ENCODE measurements around the gene ZNF483.

Gene ZNF483

GRCh38 chr9:111599092-111599954 lies 74.3 kb downstream of the ZNF483 start, which contains the start of gene PTGR1:
TSS of gene PTGR1 (minus strand) at chr9:111599647. CDS start at chr9:111597422, 2,225 bp downstream.
- Histone ChIP-seq H3K36me3 (ENCODE audit: control insufficient read depth, insufficient read depth, low read length) (no peaks in the 10 kb centered on the region), H3K9me3 (ENCODE audit: control insufficient read depth, low read length) (no peaks in the 10 kb centered on the region), H3K4me2 (ENCODE audit: low read length) (peak within 1 kb of the TSS; percentile 86), H3K4me1 (no peaks in the 10 kb centered on the region), H2AFZ (peak within 1 kb of the TSS; percentile 96), H3K27me3 (ENCODE audit: control insufficient read depth, insufficient read depth, low read length) (no peaks in the 10 kb centered on the region), H3K79me2 (no peaks in the 10 kb centered on the region), H3K9ac (no peak within 1 kb of the TSS), H3K4me3 (ENCODE audit: low read depth, low read length) (peak within 1 kb of the TSS; percentile 57), H3K27ac (peak within 1 kb of the TSS; percentile 78)
- TF ChIP-seq, protein P1, sequence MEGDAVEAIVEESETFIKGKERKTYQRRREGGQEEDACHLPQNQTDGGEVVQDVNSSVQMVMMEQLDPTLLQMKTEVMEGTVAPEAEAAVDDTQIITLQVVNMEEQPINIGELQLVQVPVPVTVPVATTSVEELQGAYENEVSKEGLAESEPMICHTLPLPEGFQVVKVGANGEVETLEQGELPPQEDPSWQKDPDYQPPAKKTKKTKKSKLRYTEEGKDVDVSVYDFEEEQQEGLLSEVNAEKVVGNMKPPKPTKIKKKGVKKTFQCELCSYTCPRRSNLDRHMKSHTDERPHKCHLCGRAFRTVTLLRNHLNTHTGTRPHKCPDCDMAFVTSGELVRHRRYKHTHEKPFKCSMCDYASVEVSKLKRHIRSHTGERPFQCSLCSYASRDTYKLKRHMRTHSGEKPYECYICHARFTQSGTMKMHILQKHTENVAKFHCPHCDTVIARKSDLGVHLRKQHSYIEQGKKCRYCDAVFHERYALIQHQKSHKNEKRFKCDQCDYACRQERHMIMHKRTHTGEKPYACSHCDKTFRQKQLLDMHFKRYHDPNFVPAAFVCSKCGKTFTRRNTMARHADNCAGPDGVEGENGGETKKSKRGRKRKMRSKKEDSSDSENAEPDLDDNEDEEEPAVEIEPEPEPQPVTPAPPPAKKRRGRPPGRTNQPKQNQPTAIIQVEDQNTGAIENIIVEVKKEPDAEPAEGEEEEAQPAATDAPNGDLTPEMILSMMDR (IDR thresholded peaks at IDR 0.05) = no peak

DNA sequence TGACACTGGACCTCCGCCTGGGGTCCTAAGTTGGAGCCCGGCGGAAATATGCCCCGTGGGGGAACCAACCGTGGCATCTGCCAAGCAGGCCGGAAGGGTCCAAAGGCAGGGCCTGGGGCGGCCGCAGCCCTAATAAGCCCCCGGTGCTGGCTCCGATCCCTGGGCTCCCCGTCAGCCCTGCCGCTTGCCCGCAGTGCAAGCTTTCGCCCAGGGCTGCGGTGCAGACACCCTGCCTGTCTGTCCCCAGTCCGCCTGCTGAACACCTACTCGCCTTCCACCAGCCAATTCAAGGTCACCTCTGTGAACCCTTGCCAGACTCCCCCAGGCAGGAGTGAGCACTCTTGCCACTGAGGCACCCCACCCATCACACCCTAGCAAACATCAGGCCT lies 75.0 kb downstream of the ZNF483 start:
- H3K79me2 ChIP-seq = no peaks in the 10 kb centered on the region
- H2AFZ ChIP-seq = peak overlapping the region; percentile 96
- no peaks in the 10 kb centered on the region for H3K9me3 ChIP-seq (ENCODE audit: control insufficient read depth, low read length)
- TF ChIP-seq, protein P1 (IDR thresholded peaks at IDR 0.05) = no peak
- H3K27me3 ChIP-seq (ENCODE audit: control insufficient read depth, insufficient read depth, low read length) = no peaks in the 10 kb centered on the region
- no peaks in the 10 kb centered on the region for H3K36me3 ChIP-seq (ENCODE audit: control insufficient read depth, insufficient read depth, low read length)
- peak overlapping the region; percentile 86 for H3K4me2 ChIP-seq (ENCODE audit: low read length)
- no peak overlapping the region for H3K27ac ChIP-seq
- no peaks in the 10 kb centered on the region for H3K4me1 ChIP-seq
- H3K9ac ChIP-seq = no peak overlapping the region
- peak overlapping the region; percentile 57 for H3K4me3 ChIP-seq (ENCODE audit: low read depth, low read length)

- Histone ChIP-seq H3K4me2 (ENCODE audit: low read length) (no peak overlapping the region), H2AFZ (peak overlapping the region; percentile 15), H3K4me3 (ENCODE audit: low read depth, low read length) (no peak overlapping the region), H3K79me2 (no peaks in the 10 kb centered on the region), H3K27ac (no peak overlapping the region), H3K9ac (no peak overlapping the region), H3K9me3 (ENCODE audit: control insufficient read depth, low read length) (no peaks in the 10 kb centered on the region), H3K36me3 (ENCODE audit: control insufficient read depth, insufficient read depth, low read length) (no peaks in the 10 kb centered on the region), H3K27me3 (ENCODE audit: control insufficient read depth, insufficient read depth, low read length) (no peaks in the 10 kb centered on the region), H3K4me1 (no peaks in the 10 kb centered on the region)
- TF ChIP-seq, protein P1 (IDR thresholded peaks at IDR 0.05) = no peak
Observed at GRCh38 chr9:111601237-111602018, 76.4 kb downstream of the ZNF483 start.

GRCh38 chr9:111603041-111603440 lies 78.1 kb downstream of the ZNF483 start:
- TF ChIP-seq, protein P1 (IDR thresholded peaks at IDR 0.05) = no peak
- Histone ChIP-seq H3K4me3 (ENCODE audit: low read depth, low read length) (no peak overlapping the region), H3K4me1 (no peaks in the 10 kb centered on the region), H2AFZ (no peak overlapping the region), H3K27ac (no peak overlapping the region), H3K27me3 (ENCODE audit: control insufficient read depth, insufficient read depth, low read length) (no peaks in the 10 kb centered on the region), H3K36me3 (ENCODE audit: control insufficient read depth, insufficient read depth, low read length) (no peaks in the 10 kb centered on the region), H3K9me3 (ENCODE audit: control insufficient read depth, low read length) (no peaks in the 10 kb centered on the region), H3K4me2 (ENCODE audit: low read length) (no peak overlapping the region), H3K9ac (no peak overlapping the region), H3K79me2 (no peaks in the 10 kb centered on the region)
